Hepatocyte (in vitro differentiated cells): ENCODE measurements around the gene MYZAP. TPM values are rescaled to one million over a fixed set of nuclear protein-coding genes. Genes with fewer than 3 reads are reported as not detected.
A peak's percentile ranks its signal among the peaks of the same experiment; 100 is the strongest.

Source experiments
- DNase-seq: peaks from one replicate; pipeline ENCODE4 v3.0.0-alpha.2; 2016; ENCODE audit warnings: low spot score
- H2AFZ ChIP-seq: fragments of 200-600 bp; sonication (generic); 2 replicates; pipeline ENCODE4 v1.6.0; 2016; ENCODE audit warnings: antibody characterized with exemption, mild to moderate bottlenecking
- H3K27ac ChIP-seq: fragments of 200-600 bp; sonication (generic); 2 replicates; pipeline ENCODE4 v1.5.1; 2016; ENCODE audit warnings: mild to moderate bottlenecking
- H3K27me3 ChIP-seq: fragments of 200-600 bp; sonication (generic); 2 replicates; pipeline ENCODE4 v1.6.1; 2016
- H3K36me3 ChIP-seq: fragments of 200-600 bp; sonication (generic); replicated peaks from 2 replicates; pipeline ENCODE4 v1.5.1; 2016; ENCODE audit warnings: low read depth; ENCODE audit not compliant: insufficient read depth
- H3K4me1 ChIP-seq: fragments of 200-600 bp; sonication (generic); 2 replicates; pipeline ENCODE4 v1.5.1; 2016; ENCODE audit warnings: mild to moderate bottlenecking, moderate library complexity; ENCODE audit not compliant: insufficient read depth
- H3K4me2 ChIP-seq: fragments of 200-600 bp; sonication (generic); 2 replicates; pipeline ENCODE4 v1.6.0; 2016
- H3K4me3 ChIP-seq: fragments of 200-600 bp; sonication (generic); 2 replicates; pipeline ENCODE4 v1.5.1; 2016; ENCODE audit warnings: mild to moderate bottlenecking
- H3K79me2 ChIP-seq: fragments of 200-600 bp; sonication (generic); 2 replicates; pipeline ENCODE4 v1.6.0; 2017; ENCODE audit warnings: mild to moderate bottlenecking
- H3K9me2 ChIP-seq: fragments of 200-600 bp; sonication (generic); replicated peaks from 2 replicates; pipeline ENCODE4 v1.6.0; 2017; ENCODE audit warnings: mild to moderate bottlenecking; ENCODE audit not compliant: insufficient read depth
- H3K9me3 ChIP-seq: fragments of 200-600 bp; sonication (generic); 2 replicates; pipeline ENCODE4 v1.5.1; 2016; ENCODE audit warnings: low read depth, mild to moderate bottlenecking
- H4K20me1 ChIP-seq: fragments of 200-600 bp; sonication (generic); 2 replicates; pipeline ENCODE4 v1.6.0; 2016; ENCODE audit warnings: mild to moderate bottlenecking; ENCODE audit not compliant: insufficient read depth, poor library complexity, severe bottlenecking
- CTCF ChIP-seq: fragments of 200-600 bp; sonication (generic); IDR thresholded peaks from 2 replicates; pipeline ENCODE4 v1.5.1; 2016; ENCODE audit warnings: antibody characterized with exemption, mild to moderate bottlenecking; ENCODE audit not compliant: poor library complexity
- EZH2 ChIP-seq: fragments of 200-600 bp; sonication (generic); IDR thresholded peaks from 2 replicates; pipeline ENCODE4 v1.6.1; 2016; ENCODE audit warnings: antibody characterized with exemption, mild to moderate bottlenecking, borderline replicate concordance
- EZH2phosphoT487 ChIP-seq: fragments of 200-600 bp; sonication (generic); IDR thresholded peaks from one replicate; pipeline ENCODE4 v1.6.1; 2018; ENCODE audit warnings: antibody characterized with exemption, mild to moderate bottlenecking, low read depth, moderate library complexity; ENCODE audit not compliant: unreplicated experiment, severe bottlenecking
- WGBS: methylation state at CpG from one replicate; pipeline ENCODE4 v1.1.6; 2016; ENCODE audit warnings: low lambda C conversion rate; ENCODE audit errors: missing lambda C conversion rate; 5-methylcytosine and 5-hydroxymethylcytosine counted together
- polyA plus RNA-seq: library from polyadenylated mRNA; unstranded; fragments of >200 nt; fragmentation: Nextera tagmentation; extraction: Ambion mirVana; gene quantifications from 2 replicates; pipeline ENCODE4 v1.2.1, GENCODE V29; 2016
- total RNA-seq: library from RNA; depleted of rRNA; stranded (reverse); fragments of >200 nt; gene quantifications from 2 replicates; pipeline ENCODE4 v1.2.3, GENCODE V29; 2014

The MYZAP gene
- total and polyA plus RNA-seq, 2 experiments from 2014 or later: 12.0 to 15.5 TPM

- no peak for DNase-seq
- H3K4me1 ChIP-seq: peaks cover 55% of the 10 kb centered on the region
- TF ChIP-seq EZH2phosphoT487 (no peak), CTCF (no peak), EZH2 (no peak)
- no peaks in the 10 kb centered on the region for H3K36me3 ChIP-seq
- H4K20me1 ChIP-seq: no peaks in the 10 kb centered on the region
- H3K9me3 ChIP-seq: no peaks in the 10 kb centered on the region
- no peaks in the 10 kb centered on the region for H3K27me3 ChIP-seq
- peak overlapping the region; percentile 91 for H3K27ac ChIP-seq
- H3K4me3 ChIP-seq: no peak overlapping the region
- H2AFZ ChIP-seq: no peak overlapping the region
- 92% methylated on average over 6 of the region's 6 CpGs for WGBS
- H3K4me2 ChIP-seq: no peak overlapping the region
- no peaks in the 10 kb centered on the region for H3K9me2 ChIP-seq
- H3K79me2 ChIP-seq: no peaks in the 10 kb centered on the region
Measured at GRCh38 chr15:57549935-57550334, 41.8 kb upstream of the MYZAP start.

GRCh38 chr15:57550640-57551039 is 41.1 kb upstream of the MYZAP start:
- H3K9me3 ChIP-seq: no peaks in the 10 kb centered on the region
- no peak for DNase-seq
- no peak overlapping the region for H3K4me3 ChIP-seq
- 84% methylated on average over 4 of the region's 4 CpGs for WGBS
- H3K4me1 ChIP-seq: peaks cover 62% of the 10 kb centered on the region
- peak overlapping the region; percentile 97 for H3K27ac ChIP-seq
- no peaks in the 10 kb centered on the region for H3K27me3 ChIP-seq
- H3K4me2 ChIP-seq: no peak overlapping the region
- H3K79me2 ChIP-seq: no peaks in the 10 kb centered on the region
- H2AFZ ChIP-seq: no peak overlapping the region
- no peak for TF ChIP-seq CTCF
- TF ChIP-seq EZH2: no peak
- TF ChIP-seq EZH2phosphoT487: no peak
- no peaks in the 10 kb centered on the region for H3K9me2 ChIP-seq
- no peaks in the 10 kb centered on the region for H3K36me3 ChIP-seq
- H4K20me1 ChIP-seq: no peaks in the 10 kb centered on the region

- no peaks in the 10 kb centered on the region for H3K9me3 ChIP-seq
- peak overlapping the region; percentile 97 for H3K27ac ChIP-seq
- TF ChIP-seq CTCF: no peak
- TF ChIP-seq EZH2: no peak
- TF ChIP-seq EZH2phosphoT487: no peak
- peak overlapping the region; percentile 60 for H3K4me2 ChIP-seq
- H3K27me3 ChIP-seq: no peaks in the 10 kb centered on the region
- peak overlapping the region; percentile 32 for H2AFZ ChIP-seq
- no peaks in the 10 kb centered on the region for H3K36me3 ChIP-seq
- peak; percentile 69 for DNase-seq
- peaks cover 62% of the 10 kb centered on the region for H3K4me1 ChIP-seq
- H4K20me1 ChIP-seq: no peaks in the 10 kb centered on the region
- 46% methylated on average over 16 of the region's 16 CpGs for WGBS
- H3K9me2 ChIP-seq: no peaks in the 10 kb centered on the region
- H3K4me3 ChIP-seq: no peak overlapping the region
- no peaks in the 10 kb centered on the region for H3K79me2 ChIP-seq
Measured at GRCh38 chr15:57551715-57552677, 39.7 kb upstream of the MYZAP start.
